Loucy (cell line): ENCODE results near the gene ERMN.

ENCODE experiments used
- H2AFZ ChIP-seq: fragments of 200-600 bp; sonication (generic); 2 replicates; pipeline ENCODE4 v1.6.0; 2016; ENCODE audit warnings: antibody characterized with exemption, mild to moderate bottlenecking, low read length, moderate library complexity
- H3F3A ChIP-seq: fragments of 200-600 bp; 2 replicates; pipeline ENCODE4 v1.6.0; 2016; ENCODE audit warnings: antibody characterized with exemption, low read depth, mild to moderate bottlenecking
- H3K27me3 ChIP-seq: fragments of 200-600 bp; sonication (generic); 2 replicates; pipeline ENCODE4 v1.6.1; 2014; ENCODE audit warnings: low read length, mild to moderate bottlenecking; ENCODE audit not compliant: insufficient read depth, poor library complexity, severe bottlenecking
- H3K36me3 ChIP-seq: fragments of 200-600 bp; sonication (generic); 2 replicates; pipeline ENCODE4 v1.6.1; 2016; ENCODE audit warnings: low read length; ENCODE audit not compliant: insufficient read depth
- H3K4me1 ChIP-seq: fragments of 200-600 bp; sonication (generic); 2 replicates; pipeline ENCODE4 v1.5.1; 2014; ENCODE audit warnings: low read length, mild to moderate bottlenecking; ENCODE audit not compliant: insufficient read depth, poor library complexity, severe bottlenecking
- H3K4me2 ChIP-seq: fragments of 200-600 bp; sonication (generic); 2 replicates; pipeline ENCODE4 v1.6.0; 2014; ENCODE audit warnings: antibody characterized with exemption, low read length, low read depth, mild to moderate bottlenecking; ENCODE audit not compliant: poor library complexity, severe bottlenecking
- H3K4me3 ChIP-seq: fragments of 200-600 bp; sonication (generic); 2 replicates; pipeline ENCODE4 v1.5.1; 2014; ENCODE audit warnings: low read length, mild to moderate bottlenecking, mixed read lengths; ENCODE audit not compliant: poor library complexity, severe bottlenecking
- H3K79me2 ChIP-seq: fragments of 200-600 bp; sonication (generic); 2 replicates; pipeline ENCODE4 v1.6.1; 2014; ENCODE audit warnings: low read length; ENCODE audit not compliant: insufficient read depth
- H3K9ac ChIP-seq: fragments of 200-600 bp; sonication (generic); 2 replicates; pipeline ENCODE4 v1.6.0; 2014; ENCODE audit warnings: mild to moderate bottlenecking, low read depth, low read length, moderate library complexity; ENCODE audit not compliant: poor library complexity, severe bottlenecking
- H3K9me2 ChIP-seq: fragments of 200-600 bp; sonication (generic); replicated peaks from 2 replicates; pipeline ENCODE4 v1.6.1; 2016; ENCODE audit warnings: low read depth, low read length, mixed read lengths
- H3K9me3 ChIP-seq: fragments of 200-600 bp; sonication (generic); 2 replicates; pipeline ENCODE4 v1.6.1; 2014; ENCODE audit warnings: mild to moderate bottlenecking, antibody characterized with exemption, low read length, low read depth; ENCODE audit not compliant: insufficient read depth
- H4K20me1 ChIP-seq: fragments of 200-600 bp; sonication (generic); 2 replicates; pipeline ENCODE4 v1.6.0; 2014; ENCODE audit warnings: antibody characterized with exemption, low read length, mild to moderate bottlenecking; ENCODE audit not compliant: insufficient read depth, poor library complexity, severe bottlenecking
- EZH2phosphoT487 ChIP-seq: fragments of 200-600 bp; IDR thresholded peaks from 2 replicates; pipeline ENCODE4 v1.6.1; 2018; ENCODE audit warnings: antibody characterized with exemption, mild to moderate bottlenecking, moderate library complexity, borderline replicate concordance
- TF ChIP-seq, protein P1 (sequence below): fragments of 200-600 bp; sonication (generic); conservative IDR thresholded peaks from 2 replicates; pipeline ENCODE4 v1.5.1; 2014; ENCODE audit warnings: mild to moderate bottlenecking, antibody characterized with exemption, low read length

ERMN gene

DNA sequence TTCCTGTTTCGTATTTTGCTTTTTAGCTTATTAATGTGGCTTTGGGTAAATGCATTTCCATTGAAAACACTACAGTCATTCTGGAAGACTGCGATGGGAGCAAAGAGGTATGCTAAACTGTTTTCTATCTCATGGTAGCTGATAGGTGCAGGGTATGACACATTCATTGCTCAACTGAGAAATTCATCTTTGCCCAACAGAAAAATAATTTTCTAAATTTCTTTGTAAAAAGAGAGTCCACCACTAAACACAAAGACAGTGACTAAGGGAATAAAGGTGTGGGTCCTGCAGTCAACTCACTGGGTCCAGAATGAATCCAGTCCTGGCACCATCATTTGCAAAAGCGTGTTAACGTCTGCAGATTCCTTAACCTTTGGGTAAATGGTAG lies 19.9 kb downstream of the ERMN start:
- H3K79me2 ChIP-seq, result no peaks in the 10 kb centered on the region
- H3K4me3 ChIP-seq, result no peak overlapping the region
- H3K9ac ChIP-seq, result no peak overlapping the region
- H3K4me1 ChIP-seq, result peaks cover 4% of the 10 kb centered on the region
- no peaks in the 10 kb centered on the region for H4K20me1 ChIP-seq
- no peak overlapping the region for H2AFZ ChIP-seq
- H3F3A ChIP-seq, result no peaks in the 10 kb centered on the region
- TF ChIP-seq, protein P1, sequence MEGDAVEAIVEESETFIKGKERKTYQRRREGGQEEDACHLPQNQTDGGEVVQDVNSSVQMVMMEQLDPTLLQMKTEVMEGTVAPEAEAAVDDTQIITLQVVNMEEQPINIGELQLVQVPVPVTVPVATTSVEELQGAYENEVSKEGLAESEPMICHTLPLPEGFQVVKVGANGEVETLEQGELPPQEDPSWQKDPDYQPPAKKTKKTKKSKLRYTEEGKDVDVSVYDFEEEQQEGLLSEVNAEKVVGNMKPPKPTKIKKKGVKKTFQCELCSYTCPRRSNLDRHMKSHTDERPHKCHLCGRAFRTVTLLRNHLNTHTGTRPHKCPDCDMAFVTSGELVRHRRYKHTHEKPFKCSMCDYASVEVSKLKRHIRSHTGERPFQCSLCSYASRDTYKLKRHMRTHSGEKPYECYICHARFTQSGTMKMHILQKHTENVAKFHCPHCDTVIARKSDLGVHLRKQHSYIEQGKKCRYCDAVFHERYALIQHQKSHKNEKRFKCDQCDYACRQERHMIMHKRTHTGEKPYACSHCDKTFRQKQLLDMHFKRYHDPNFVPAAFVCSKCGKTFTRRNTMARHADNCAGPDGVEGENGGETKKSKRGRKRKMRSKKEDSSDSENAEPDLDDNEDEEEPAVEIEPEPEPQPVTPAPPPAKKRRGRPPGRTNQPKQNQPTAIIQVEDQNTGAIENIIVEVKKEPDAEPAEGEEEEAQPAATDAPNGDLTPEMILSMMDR, result no peak
- no peak for TF ChIP-seq EZH2phosphoT487
- no peak overlapping the region for H3K4me2 ChIP-seq
- H3K27me3 ChIP-seq, result no peaks in the 10 kb centered on the region
- no peaks in the 10 kb centered on the region for H3K9me2 ChIP-seq
- H3K36me3 ChIP-seq, result no peaks in the 10 kb centered on the region
- H3K9me3 ChIP-seq, result no peaks in the 10 kb centered on the region

DNA sequence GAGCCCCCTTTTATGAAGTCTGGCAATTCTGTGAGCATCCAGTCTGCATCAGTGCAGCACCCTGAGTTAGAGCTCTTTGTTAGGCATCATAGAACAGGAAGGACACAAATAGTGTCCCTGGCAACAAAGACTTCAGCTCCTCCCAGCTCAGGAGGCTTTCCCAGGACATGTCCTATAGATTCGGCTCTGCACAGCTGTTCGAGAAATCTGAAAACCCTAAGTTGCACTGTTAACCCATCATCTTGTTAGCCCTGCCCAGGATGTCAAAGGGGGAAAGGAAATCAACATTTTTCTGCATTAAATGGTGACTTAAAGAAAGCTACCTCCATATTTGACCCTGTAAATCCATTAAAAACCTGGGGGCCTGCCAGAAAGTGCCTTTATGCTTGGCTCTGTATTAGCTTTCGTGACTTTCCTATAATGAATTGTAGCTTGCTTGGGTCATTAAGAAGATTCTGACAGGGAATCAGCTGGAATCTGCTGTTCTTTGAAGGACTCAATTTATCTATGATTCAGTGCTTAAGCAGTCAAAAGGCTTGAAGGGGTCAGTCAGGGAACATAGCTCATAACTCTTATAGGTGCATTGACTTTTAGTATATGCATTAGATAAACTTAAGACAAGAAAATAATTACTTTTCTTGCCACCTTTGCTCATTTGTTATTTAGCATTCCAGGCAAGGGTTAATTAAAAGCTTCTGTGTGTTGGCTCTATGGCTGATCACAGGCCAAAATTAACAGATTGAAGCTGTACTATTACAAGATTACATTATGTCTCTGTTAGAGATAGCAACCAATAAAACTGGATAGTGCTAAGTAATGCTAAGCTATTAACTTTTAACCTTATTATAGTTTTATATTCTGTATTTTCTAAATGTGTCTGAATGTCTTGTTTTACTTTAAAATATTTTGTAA lies 20.6 kb downstream of the ERMN start:
- H3K79me2 ChIP-seq, result no peaks in the 10 kb centered on the region
- no peaks in the 10 kb centered on the region for H3K9me2 ChIP-seq
- H3K4me2 ChIP-seq, result no peak overlapping the region
- peaks cover 4% of the 10 kb centered on the region for H3K4me1 ChIP-seq
- H2AFZ ChIP-seq, result no peak overlapping the region
- H3K36me3 ChIP-seq, result no peaks in the 10 kb centered on the region
- H3K9me3 ChIP-seq, result no peaks in the 10 kb centered on the region
- no peak overlapping the region for H3K9ac ChIP-seq
- TF ChIP-seq, protein P1, result no peak
- no peak for TF ChIP-seq EZH2phosphoT487
- H3K27me3 ChIP-seq, result no peaks in the 10 kb centered on the region
- H3F3A ChIP-seq, result no peaks in the 10 kb centered on the region
- H3K4me3 ChIP-seq, result no peak overlapping the region
- H4K20me1 ChIP-seq, result no peaks in the 10 kb centered on the region

- Histone ChIP-seq H4K20me1 (no peaks in the 10 kb centered on the region), H3K9me2 (no peaks in the 10 kb centered on the region), H3K9ac (no peak overlapping the region), H3F3A (no peaks in the 10 kb centered on the region), H3K9me3 (no peaks in the 10 kb centered on the region), H3K79me2 (no peaks in the 10 kb centered on the region), H3K4me2 (no peak overlapping the region), H3K4me1 (peaks cover 4% of the 10 kb centered on the region), H3K4me3 (no peak overlapping the region), H2AFZ (no peak overlapping the region), H3K36me3 (no peaks in the 10 kb centered on the region), H3K27me3 (no peaks in the 10 kb centered on the region)
- no peak for TF ChIP-seq EZH2phosphoT487
- TF ChIP-seq, protein P1, result no peak
Measured at GRCh38 chr2:157303612-157304011, 22.0 kb downstream of the ERMN start.
